Nephron progenitor cell (in vitro differentiated cells): ENCODE results near the gene PYGB.

Source experiments
- DNase-seq: peaks from one replicate; pipeline ENCODE4 v3.0.0; 2021
- H3K27ac Mint-ChIP-seq: 2 replicates; pipeline ENCODE4 v1.8.0; 2021; ENCODE audit warnings: mild to moderate bottlenecking, moderate library complexity, mixed read lengths
- H3K27me3 Mint-ChIP-seq: 2 replicates; pipeline ENCODE4 v1.8.0; 2021; ENCODE audit warnings: mild to moderate bottlenecking, low read depth, mixed read lengths; ENCODE audit not compliant: poor library complexity
- H3K36me3 Mint-ChIP-seq: 2 replicates; pipeline ENCODE4 v1.8.0; 2021; ENCODE audit warnings: low read depth, mixed read lengths
- H3K4me1 Mint-ChIP-seq: 2 replicates; pipeline ENCODE4 v1.8.0; 2021; ENCODE audit warnings: mixed read lengths
- H3K4me3 Mint-ChIP-seq: 2 replicates; pipeline ENCODE4 v1.8.0; 2021; ENCODE audit warnings: mild to moderate bottlenecking, moderate library complexity, mixed read lengths
- H3K9me3 Mint-ChIP-seq: 2 replicates; pipeline ENCODE4 v1.8.0; 2021; ENCODE audit warnings: mild to moderate bottlenecking, moderate library complexity, mixed read lengths
- TF ChIP-seq, protein P1 (sequence below): fragments of 200-600 bp; sonication (generic); IDR thresholded peaks from 2 replicates; pipeline ENCODE4 v1.5.0; 2021; ENCODE audit warnings: antibody characterized with exemption

The PYGB gene

DNA sequence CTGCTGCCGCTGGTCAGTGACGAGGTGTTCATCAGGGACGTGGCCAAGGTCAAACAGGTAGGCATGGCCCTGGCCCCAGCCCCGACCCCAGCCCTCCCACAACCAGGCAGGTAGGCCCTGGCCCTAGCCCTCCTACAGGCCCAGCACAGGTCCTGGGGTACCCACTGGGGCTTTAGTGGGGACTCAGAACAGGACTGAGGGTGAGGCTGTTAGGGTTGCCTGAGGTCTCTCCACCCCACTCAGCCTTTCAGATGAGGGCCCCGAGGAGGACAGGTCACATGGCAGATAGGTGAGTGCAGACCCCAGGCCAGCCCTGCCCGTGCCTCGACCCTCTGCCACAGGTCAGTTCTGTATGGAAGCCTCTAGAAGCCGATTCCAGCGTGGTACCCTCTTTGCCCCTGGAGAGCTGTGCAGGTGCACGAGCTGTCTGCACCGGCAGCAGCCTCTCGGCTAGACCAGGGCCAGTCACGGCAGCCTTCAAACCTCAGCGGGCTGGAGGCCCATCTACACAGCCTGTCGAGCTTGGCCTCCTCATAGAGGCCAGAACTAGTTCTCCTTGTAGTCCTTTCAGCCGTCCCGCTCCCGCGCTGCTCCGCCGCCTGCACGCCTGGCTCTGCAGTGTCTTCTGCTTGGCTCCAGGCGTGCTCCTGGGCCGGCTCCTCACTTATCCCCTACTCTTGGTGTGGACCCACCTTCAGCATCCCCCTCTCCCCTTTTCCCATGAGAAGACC, 35.5 kb downstream of the PYGB start:
- H3K4me1 Mint-ChIP-seq = peaks cover 7% of the 10 kb centered on the region
- H3K36me3 Mint-ChIP-seq = peaks cover 38% of the 10 kb centered on the region
- no peak for DNase-seq
- peaks cover 7% of the 10 kb centered on the region for H3K27me3 Mint-ChIP-seq
- H3K27ac Mint-ChIP-seq = no peak overlapping the region
- no peaks in the 10 kb centered on the region for H3K9me3 Mint-ChIP-seq
- TF ChIP-seq, protein P1, sequence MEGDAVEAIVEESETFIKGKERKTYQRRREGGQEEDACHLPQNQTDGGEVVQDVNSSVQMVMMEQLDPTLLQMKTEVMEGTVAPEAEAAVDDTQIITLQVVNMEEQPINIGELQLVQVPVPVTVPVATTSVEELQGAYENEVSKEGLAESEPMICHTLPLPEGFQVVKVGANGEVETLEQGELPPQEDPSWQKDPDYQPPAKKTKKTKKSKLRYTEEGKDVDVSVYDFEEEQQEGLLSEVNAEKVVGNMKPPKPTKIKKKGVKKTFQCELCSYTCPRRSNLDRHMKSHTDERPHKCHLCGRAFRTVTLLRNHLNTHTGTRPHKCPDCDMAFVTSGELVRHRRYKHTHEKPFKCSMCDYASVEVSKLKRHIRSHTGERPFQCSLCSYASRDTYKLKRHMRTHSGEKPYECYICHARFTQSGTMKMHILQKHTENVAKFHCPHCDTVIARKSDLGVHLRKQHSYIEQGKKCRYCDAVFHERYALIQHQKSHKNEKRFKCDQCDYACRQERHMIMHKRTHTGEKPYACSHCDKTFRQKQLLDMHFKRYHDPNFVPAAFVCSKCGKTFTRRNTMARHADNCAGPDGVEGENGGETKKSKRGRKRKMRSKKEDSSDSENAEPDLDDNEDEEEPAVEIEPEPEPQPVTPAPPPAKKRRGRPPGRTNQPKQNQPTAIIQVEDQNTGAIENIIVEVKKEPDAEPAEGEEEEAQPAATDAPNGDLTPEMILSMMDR = no peak
- H3K4me3 Mint-ChIP-seq = no peak overlapping the region

DNA sequence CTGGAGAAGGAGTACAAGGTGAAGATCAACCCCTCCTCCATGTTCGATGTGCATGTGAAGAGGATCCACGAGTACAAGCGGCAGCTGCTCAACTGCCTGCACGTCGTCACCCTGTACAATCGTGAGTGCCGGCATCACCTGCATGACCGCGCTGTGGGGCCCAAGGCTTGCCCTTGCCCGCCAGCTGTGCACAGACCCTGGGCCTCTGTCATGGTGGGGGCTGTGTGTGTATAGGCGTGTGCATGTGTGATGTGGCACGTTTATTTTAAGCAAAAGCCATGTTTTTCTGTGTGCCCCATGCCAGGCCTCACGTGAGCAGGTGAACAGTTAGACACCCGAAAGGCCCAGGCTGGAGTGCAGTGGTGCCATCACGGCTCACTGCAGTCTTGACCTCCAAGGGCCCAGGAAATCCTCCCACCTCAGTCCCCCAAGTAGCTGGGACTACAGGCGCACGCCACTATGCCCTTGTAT, 36.3 kb downstream of the PYGB start:
- TF ChIP-seq, protein P1 = no peak
- no peak for DNase-seq
- peaks cover 7% of the 10 kb centered on the region for H3K27me3 Mint-ChIP-seq
- H3K27ac Mint-ChIP-seq = no peak overlapping the region
- H3K36me3 Mint-ChIP-seq = peaks cover 39% of the 10 kb centered on the region
- H3K9me3 Mint-ChIP-seq = no peaks in the 10 kb centered on the region
- H3K4me3 Mint-ChIP-seq = no peak overlapping the region
- H3K4me1 Mint-ChIP-seq = peaks cover 8% of the 10 kb centered on the region

DNA sequence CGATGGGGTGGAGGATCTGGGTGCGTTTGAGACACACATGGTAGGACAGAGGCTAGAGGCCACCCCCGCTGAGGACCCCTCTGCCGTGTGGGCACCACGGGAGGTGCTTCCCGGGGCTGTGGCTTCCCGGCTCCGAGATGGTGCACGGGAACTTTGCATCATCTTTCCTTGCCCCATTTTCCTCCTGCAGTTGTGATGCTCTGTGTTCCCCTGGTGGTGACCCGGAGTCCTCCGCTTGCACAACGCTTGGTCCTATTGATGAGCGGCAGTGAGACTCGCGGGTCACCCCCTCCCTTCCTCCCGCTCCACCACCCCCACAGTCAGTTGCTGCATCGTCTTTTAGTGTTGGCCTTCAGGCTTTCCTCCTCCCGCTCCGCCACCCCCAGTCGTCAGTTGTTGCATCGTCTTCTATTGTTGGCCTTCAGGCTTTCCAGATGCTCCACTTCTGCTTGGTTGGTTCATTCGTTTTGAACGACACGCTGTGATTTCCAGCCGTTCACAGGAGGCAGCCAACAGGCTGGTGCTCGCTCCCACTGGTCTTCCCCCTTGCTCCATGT, 37.3 kb downstream of the PYGB start:
- Mint-ChIP-seq H3K36me3 (peaks cover 48% of the 10 kb centered on the region), H3K4me1 (peaks cover 17% of the 10 kb centered on the region), H3K27ac (peak overlapping the region; percentile 84), H3K4me3 (no peak overlapping the region), H3K27me3 (peaks cover 7% of the 10 kb centered on the region), H3K9me3 (no peaks in the 10 kb centered on the region)
- DNase-seq = no peak
- TF ChIP-seq, protein P1 = no peak

DNA sequence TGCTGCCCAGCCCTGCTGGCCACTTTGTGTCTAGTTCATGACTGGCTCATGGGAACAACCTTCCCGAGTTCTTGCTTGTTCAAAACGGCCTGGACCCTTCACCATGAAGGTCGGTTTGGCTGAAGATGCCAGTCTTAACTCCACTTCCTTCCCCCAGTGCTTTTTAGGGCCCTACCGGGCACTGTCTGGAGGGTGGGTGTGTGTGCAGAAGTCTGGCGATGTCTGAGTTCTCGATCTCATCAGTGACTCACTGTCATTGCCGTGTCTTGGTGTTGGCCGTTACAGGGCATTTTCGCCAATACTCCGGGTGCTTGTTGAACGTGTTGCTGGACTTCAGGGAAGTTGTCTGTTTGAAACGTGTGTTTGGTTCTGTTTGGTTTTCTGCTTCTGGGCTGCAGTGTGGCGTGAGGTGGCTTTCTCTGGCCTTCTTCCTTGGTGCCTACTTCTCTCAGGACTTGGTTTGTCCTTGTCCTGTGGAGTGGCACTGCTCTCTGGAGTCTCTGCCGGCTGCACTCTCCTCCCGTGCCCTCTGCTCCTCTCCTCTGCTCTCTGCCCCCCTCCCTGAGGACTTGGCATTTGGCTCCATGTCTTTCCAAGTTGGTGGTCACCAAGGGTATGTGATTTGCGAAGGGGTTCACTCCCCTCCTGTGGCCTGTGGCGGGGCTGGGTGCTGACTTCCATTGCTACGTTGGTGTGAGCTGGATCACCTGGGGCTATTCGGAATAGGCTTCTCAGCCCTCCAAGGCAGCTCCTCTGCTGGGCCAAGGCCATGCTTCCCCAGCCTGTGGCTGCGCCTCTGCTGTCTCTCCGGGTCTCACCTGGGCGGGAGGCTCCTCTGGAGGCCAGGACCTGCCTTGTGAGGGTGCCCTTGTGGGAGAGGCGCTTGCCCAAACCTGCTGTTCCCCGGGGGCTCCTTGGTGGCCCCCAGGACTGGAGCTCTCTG, 38.2 kb downstream of the PYGB start:
- H3K4me3 Mint-ChIP-seq = no peak overlapping the region
- TF ChIP-seq, protein P1 = no peak
- peak overlapping the region; percentile 84 for H3K27ac Mint-ChIP-seq
- DNase-seq = no peak
- peaks cover 17% of the 10 kb centered on the region for H3K4me1 Mint-ChIP-seq
- H3K36me3 Mint-ChIP-seq = peaks cover 48% of the 10 kb centered on the region
- peaks cover 7% of the 10 kb centered on the region for H3K27me3 Mint-ChIP-seq
- H3K9me3 Mint-ChIP-seq = no peaks in the 10 kb centered on the region

DNA sequence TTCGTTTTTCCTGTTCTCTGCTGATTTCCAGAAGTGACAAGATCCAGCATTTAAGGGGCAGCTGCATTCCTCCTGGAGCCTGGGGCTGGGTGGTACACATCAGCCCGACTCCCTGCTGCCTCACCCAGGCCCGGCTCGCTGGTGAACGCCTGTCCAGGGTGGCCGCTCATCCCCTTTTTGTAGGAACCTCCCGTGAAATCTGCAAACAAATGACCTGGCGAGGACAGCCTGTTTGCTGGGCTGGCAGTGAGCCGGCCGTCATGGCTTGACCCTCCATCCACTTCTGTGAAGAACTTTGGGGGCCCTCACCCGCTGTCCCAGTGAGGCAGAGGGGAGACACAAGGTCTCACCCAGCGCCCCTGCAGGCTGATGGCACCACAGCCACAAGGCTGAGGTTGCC, 39.0 kb downstream of the PYGB start:
- H3K36me3 Mint-ChIP-seq = peaks cover 48% of the 10 kb centered on the region
- TF ChIP-seq, protein P1 = no peak
- no peak overlapping the region for H3K4me3 Mint-ChIP-seq
- DNase-seq = no peak
- no peaks in the 10 kb centered on the region for H3K9me3 Mint-ChIP-seq
- peaks cover 17% of the 10 kb centered on the region for H3K4me1 Mint-ChIP-seq
- H3K27me3 Mint-ChIP-seq = peaks cover 7% of the 10 kb centered on the region
- H3K27ac Mint-ChIP-seq = no peak overlapping the region
